T-helper 17 cell (primary cell): Measurements from ENCODE around the gene GFOD1. TPM values are rescaled to one million over a fixed set of nuclear protein-coding genes. Genes with fewer than 3 reads are reported as not detected.
"Not testable (repeated sequence)": the region's sequence is repeated elsewhere in the genome, so short reads cannot be mapped to it uniquely, and the experiment has no call there.

ENCODE experiments used
- ATAC-seq: fragments of 150-1000 bp; cut with Tn5 transposase; 2 replicates; pipeline ENCODE4 v1.10.0; 2021; ENCODE audit warnings: mild to moderate bottlenecking, moderate library complexity
- DNase-seq, 3 donors: peaks; one replicate each; pipeline versions ENCODE4 v3.0.0 to v3.0.0-alpha.2; 2020 to 2021
- H3K9me3 ChIP-seq: one replicate; pipeline ENCODE4 v1.7.0; 2013; ENCODE audit warnings: low read length, mild to moderate bottlenecking; ENCODE audit not compliant: control insufficient read depth, poor library complexity, severe bottlenecking
- H3K27ac Mint-ChIP-seq: one replicate; pipeline ENCODE4 v1.8.0; 2022; ENCODE audit warnings: mild to moderate bottlenecking, moderate library complexity, mixed read lengths
- H3K27me3 Mint-ChIP-seq: one replicate; pipeline ENCODE4 v1.8.0; 2022; ENCODE audit warnings: mixed read lengths
- H3K36me3 Mint-ChIP-seq: one replicate; pipeline ENCODE4 v1.8.0; 2022; ENCODE audit warnings: low read depth, mixed read lengths
- H3K4me1 Mint-ChIP-seq: one replicate; pipeline ENCODE4 v1.8.0; 2022; ENCODE audit warnings: mild to moderate bottlenecking, mixed read lengths
- H3K4me3 Mint-ChIP-seq: one replicate; pipeline ENCODE4 v1.8.0; 2022; ENCODE audit warnings: mild to moderate bottlenecking, moderate library complexity, mixed read lengths
- total RNA-seq, 4 donors: library from RNA in 2 of 4; stranded (reverse) in 2 of 4; gene quantifications; one replicate each; pipeline ENCODE4 v1.2.3 and lab custom pipeline; 2022 to 2026

The GFOD1 gene
- total RNA-seq, 2 donors from 2014 or later = 1.4 to 3.1 TPM

- peaks cover 21% of the 10 kb centered on the region for H3K4me1 Mint-ChIP-seq
- DNase-seq = no peak
These were observed 52.6 kb downstream of the GFOD1 start for GRCh38 chr6:13434777-13435176.

DNA sequence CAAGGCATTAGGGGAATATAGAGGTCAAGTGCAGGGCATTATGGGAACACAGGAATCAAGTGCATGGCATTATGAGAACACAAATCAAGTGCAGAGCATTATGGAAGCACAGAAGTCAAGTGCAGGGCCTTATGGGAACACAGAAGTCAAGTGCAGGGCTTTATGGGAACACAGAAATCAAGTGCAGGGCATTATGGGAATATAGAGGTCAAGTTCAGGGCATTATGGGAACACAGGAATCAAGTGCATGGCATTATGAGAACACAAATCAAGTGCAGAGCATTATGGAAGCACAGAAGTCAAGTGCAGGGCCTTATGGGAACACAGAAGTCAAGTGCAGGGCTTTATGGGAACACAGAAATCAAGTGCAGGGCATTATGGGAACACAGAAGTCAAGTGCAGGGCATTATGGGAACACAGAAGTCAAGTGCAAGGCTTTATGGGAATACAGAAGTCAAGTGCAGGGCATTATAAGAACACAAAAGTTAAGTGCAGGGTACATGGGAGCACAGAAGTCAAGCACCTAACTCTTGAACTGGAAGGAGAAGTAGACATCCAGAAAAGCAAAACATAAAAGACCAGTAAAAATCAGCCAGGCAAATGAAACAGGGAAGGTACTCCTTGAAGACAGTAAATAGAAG is 53.1 kb downstream of the GFOD1 start:
- not testable (repeated sequence) for ATAC-seq, H3K9me3 ChIP-seq, H3K4me3 Mint-ChIP-seq, DNase-seq, H3K27ac Mint-ChIP-seq, H3K36me3 Mint-ChIP-seq, H3K27me3 Mint-ChIP-seq
- peaks cover 23% of the 10 kb centered on the region for H3K4me1 Mint-ChIP-seq

More at GRCh38 chr6:13434777-13435176, 52.6 kb downstream of the GFOD1 start:
- H3K27ac Mint-ChIP-seq = no peak overlapping the region
- no peaks in the 10 kb centered on the region for H3K9me3 ChIP-seq
- no peaks in the 10 kb centered on the region for H3K36me3 Mint-ChIP-seq
- no peaks in the 10 kb centered on the region for H3K27me3 Mint-ChIP-seq
- ATAC-seq = no peak
- H3K4me3 Mint-ChIP-seq = no peak overlapping the region

DNA sequence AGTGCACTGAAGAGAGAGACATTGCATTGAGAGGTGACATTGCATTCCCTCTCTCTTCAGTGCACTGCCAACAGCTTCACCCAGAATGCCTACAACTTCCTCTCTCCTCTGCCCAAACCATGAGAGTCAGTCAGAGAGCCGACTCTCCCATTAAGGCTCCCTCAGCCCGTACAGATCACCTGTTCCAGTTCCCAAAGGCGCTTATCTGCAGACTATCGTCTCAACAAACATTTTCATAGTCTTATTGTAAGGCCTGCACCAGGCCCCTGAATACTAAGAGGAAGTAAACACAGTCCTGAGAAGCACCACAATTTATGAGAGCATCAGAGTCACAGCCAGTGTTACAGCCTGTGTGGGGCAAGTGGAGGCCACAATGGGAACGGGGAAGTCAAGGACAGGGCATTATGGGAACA is 53.7 kb downstream of the GFOD1 start:
- no peak overlapping the region for H3K27ac Mint-ChIP-seq
- no peaks in the 10 kb centered on the region for H3K9me3 ChIP-seq
- ATAC-seq = peak; percentile 23
- H3K4me1 Mint-ChIP-seq = peaks cover 26% of the 10 kb centered on the region
- DNase-seq = no peak
- no peaks in the 10 kb centered on the region for H3K36me3 Mint-ChIP-seq
- H3K27me3 Mint-ChIP-seq = no peaks in the 10 kb centered on the region
- no peak overlapping the region for H3K4me3 Mint-ChIP-seq

DNA sequence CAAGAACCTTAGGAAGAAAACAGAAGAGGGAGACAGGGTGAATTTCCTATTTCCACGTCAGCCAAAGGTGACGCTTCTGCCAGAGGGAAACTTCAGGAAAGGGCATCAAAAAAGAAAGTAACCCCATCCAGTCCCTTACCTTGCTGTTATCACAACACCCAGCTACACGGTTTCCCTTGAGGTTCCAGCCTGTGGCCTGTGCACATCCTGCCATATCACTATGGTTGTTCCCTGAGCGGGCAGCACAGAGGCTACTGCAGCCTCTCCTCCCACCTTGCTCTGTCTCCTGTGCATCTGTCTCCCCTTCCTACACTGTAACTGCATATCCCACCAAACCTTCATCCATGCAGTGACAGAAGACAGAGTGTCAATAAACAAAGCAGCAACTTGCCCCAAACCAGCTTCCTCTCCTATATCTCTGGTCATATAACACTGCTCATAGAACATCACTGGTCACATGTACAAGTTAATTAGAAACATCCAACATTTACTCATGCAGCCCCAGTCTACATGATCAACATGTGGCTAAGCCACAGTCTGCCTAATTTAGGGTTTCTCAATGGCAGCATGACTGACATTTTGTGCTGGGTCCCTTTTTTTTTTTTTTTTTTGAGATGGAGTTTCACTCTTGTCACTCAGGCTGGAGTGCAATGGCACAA is 54.7 kb downstream of the GFOD1 start:
- H3K9me3 ChIP-seq = no peaks in the 10 kb centered on the region
- ATAC-seq (no peak), DNase-seq (no peak)
- Mint-ChIP-seq H3K36me3 (no peaks in the 10 kb centered on the region), H3K4me1 (peaks cover 35% of the 10 kb centered on the region), H3K27me3 (no peaks in the 10 kb centered on the region), H3K4me3 (no peak overlapping the region), H3K27ac (no peak overlapping the region)

- H3K9me3 ChIP-seq = no peaks in the 10 kb centered on the region
- ATAC-seq (no peak), DNase-seq (no peak)
- H3K4me3 Mint-ChIP-seq = no peak overlapping the region
- H3K4me1 Mint-ChIP-seq = peaks cover 36% of the 10 kb centered on the region
- no peak overlapping the region for H3K27ac Mint-ChIP-seq
- H3K27me3 Mint-ChIP-seq = no peaks in the 10 kb centered on the region
- H3K36me3 Mint-ChIP-seq = no peaks in the 10 kb centered on the region
These were observed 55.4 kb downstream of the GFOD1 start for GRCh38 chr6:13431861-13432465.

DNA sequence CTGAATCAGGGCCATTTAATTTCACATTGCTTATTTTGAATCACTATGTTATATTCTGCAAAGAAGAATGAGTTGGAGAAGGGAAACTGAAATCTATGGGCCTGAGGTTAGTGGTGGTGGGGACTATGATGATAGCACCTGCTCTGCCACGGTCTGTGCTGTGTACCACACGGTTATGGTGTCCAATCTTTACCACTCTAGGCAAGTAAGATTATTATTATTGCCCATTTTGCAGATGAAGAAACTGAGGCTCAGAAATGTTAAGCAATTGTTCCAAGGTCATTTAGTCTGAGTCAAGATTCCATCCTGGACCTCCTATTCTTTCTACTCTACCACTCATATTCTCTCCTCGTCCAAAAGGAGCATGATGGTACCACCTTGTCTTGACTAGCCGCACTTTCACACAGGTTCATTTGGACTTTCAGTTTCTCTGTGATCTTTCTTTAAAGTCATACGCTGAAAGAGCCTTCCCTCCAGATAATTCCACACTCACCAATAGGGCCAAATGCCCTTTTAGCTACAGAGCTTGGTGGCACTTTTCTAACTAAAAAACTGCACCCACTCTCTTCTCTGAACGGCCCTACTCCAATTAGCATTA is 56.2 kb downstream of the GFOD1 start:
- H3K36me3 Mint-ChIP-seq = no peaks in the 10 kb centered on the region
- no peak for ATAC-seq
- H3K27ac Mint-ChIP-seq = no peak overlapping the region
- H3K27me3 Mint-ChIP-seq = no peaks in the 10 kb centered on the region
- H3K4me1 Mint-ChIP-seq = peaks cover 38% of the 10 kb centered on the region
- H3K4me3 Mint-ChIP-seq = no peak overlapping the region
- H3K9me3 ChIP-seq = no peaks in the 10 kb centered on the region
- DNase-seq = no peak

- DNase-seq (no peak), ATAC-seq (no peak)
- Mint-ChIP-seq H3K27me3 (no peaks in the 10 kb centered on the region), H3K27ac (peak overlapping the region; percentile 72), H3K4me1 (peaks cover 34% of the 10 kb centered on the region), H3K4me3 (peak overlapping the region; percentile 19), H3K36me3 (no peaks in the 10 kb centered on the region)
- H3K9me3 ChIP-seq = no peaks in the 10 kb centered on the region
These were observed 58.0 kb downstream of the GFOD1 start for GRCh38 chr6:13429406-13429753.

- ATAC-seq = no peak
- H3K9me3 ChIP-seq = no peaks in the 10 kb centered on the region
- H3K4me1 Mint-ChIP-seq = peaks cover 32% of the 10 kb centered on the region
- peak overlapping the region; percentile 72 for H3K27ac Mint-ChIP-seq
- no peaks in the 10 kb centered on the region for H3K27me3 Mint-ChIP-seq
- no peaks in the 10 kb centered on the region for H3K36me3 Mint-ChIP-seq
- no peak for DNase-seq
- H3K4me3 Mint-ChIP-seq = peak overlapping the region; percentile 77
These were observed 58.6 kb downstream of the GFOD1 start for GRCh38 chr6:13428583-13429405.

DNA sequence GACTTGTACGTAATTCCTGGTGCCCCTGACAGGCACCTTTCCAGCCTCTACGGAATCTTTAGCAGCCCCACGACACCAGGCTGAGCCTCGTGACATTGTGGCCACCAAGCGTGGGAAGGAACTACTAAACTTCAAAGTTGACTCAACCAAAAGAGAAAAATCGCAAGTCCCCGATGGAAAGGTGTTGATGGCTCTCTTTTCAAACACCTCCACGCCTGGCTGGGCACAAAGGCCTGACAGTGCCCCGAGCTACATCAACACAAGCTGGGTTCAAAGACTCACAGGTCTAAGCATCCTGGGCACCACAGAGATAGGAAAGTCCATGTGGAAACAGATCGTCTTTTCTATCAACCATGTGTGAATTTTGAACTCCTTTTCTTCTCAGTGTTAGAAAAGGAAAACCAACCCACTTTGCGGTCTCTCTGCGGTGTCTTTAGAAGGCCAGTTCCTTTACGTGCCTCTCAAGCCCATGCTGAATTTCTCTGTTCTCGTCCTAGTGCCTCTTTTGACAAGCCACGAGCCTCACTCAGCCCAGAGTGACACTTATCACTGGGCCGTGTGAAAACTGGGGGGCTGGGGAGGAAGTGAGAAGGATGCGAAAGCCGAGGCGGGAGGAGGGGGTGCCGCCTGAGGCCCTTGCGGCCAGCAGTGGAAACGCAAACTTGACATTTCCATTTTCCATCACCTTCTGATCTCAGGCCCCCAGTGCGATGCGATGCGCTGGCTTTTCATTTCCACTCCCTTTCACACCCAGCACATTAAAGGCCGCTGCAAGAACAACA is 59.4 kb downstream of the GFOD1 start:
- H3K4me1 Mint-ChIP-seq = peaks cover 30% of the 10 kb centered on the region
- peak; percentile 79 for ATAC-seq
- no peaks in the 10 kb centered on the region for H3K9me3 ChIP-seq
- peak overlapping the region; percentile 77 for H3K4me3 Mint-ChIP-seq
- peak in 1 of 3 donors; percentile 13 for DNase-seq
- no peaks in the 10 kb centered on the region for H3K36me3 Mint-ChIP-seq
- H3K27me3 Mint-ChIP-seq = no peaks in the 10 kb centered on the region
- peak overlapping the region; percentile 72 for H3K27ac Mint-ChIP-seq

GRCh38 chr6:13427316-13427715 is 60.1 kb downstream of the GFOD1 start:
- peaks cover 26% of the 10 kb centered on the region for H3K4me1 Mint-ChIP-seq
- ATAC-seq = no peak
- no peaks in the 10 kb centered on the region for H3K36me3 Mint-ChIP-seq
- no peaks in the 10 kb centered on the region for H3K27me3 Mint-ChIP-seq
- DNase-seq = no peak
- peak overlapping the region; percentile 72 for H3K27ac Mint-ChIP-seq
- H3K9me3 ChIP-seq = no peaks in the 10 kb centered on the region
- H3K4me3 Mint-ChIP-seq = peak overlapping the region; percentile 77

- Mint-ChIP-seq H3K27me3 (no peaks in the 10 kb centered on the region), H3K4me1 (peaks cover 18% of the 10 kb centered on the region)
- ATAC-seq = no peak
These were observed 61.2 kb downstream of the GFOD1 start for GRCh38 chr6:13425943-13426931.

More at GRCh38 chr6:13425943-13426931, 61.2 kb downstream of the GFOD1 start:
- no peak for DNase-seq
- Mint-ChIP-seq H3K27ac (no peak overlapping the region), H3K4me3 (no peak overlapping the region), H3K36me3 (no peaks in the 10 kb centered on the region)
- H3K9me3 ChIP-seq = no peaks in the 10 kb centered on the region
